Pancreas (tissue), 10 donors: ENCODE data around the gene MRPL9. TPM values are rescaled to one million over a fixed set of nuclear protein-coding genes. Genes with fewer than 3 reads are reported as not detected.
"Not testable (repeated sequence)": the region's sequence is repeated elsewhere in the genome, so short reads cannot be mapped to it uniquely, and the experiment has no call there.

Experiments used
- ATAC-seq, 4 donors: fragments of 200-7000 bp; cut with Tn5 transposase; one replicate each; pipeline versions ENCODE4 v1.8.0 to v1.9.1; 2020; ENCODE audit warnings: mild to moderate bottlenecking in 4 of 4, moderate library complexity in 4 of 4
- DNase-seq, 6 donors: peaks; one replicate each; pipeline ENCODE4 v3.0.0-alpha.2; 2020
- FAIRE-seq: peaks from 2 replicates; lab custom pipeline; 2012; peaks lifted over from hg19 to GRCh38; lab: Jason Lieb, UNC
- H3K27ac ChIP-seq, 4 donors: fragments of 200-600 bp; sonication (generic); 1 replicate in 3 of 4; 2 replicates in 1 of 4; pipeline versions ENCODE4 v1.5.0 to v1.8.0; 2020
- H3K27me3 ChIP-seq, 4 donors: fragments of 200-600 bp; one replicate each; pipeline ENCODE4 v1.8.0; 2021
- H3K36me3 ChIP-seq, 3 donors: fragments of 200-600 bp; sonication (generic) in 1 of 3; one replicate each; pipeline versions ENCODE4 v1.5.0 to v1.8.0; 2020 to 2021
- H3K4me1 ChIP-seq, 3 donors: fragments of 200-600 bp; one replicate each; pipeline ENCODE4 v1.8.0; 2021
- H3K4me3 ChIP-seq, 4 donors: fragments of 200-600 bp; sonication (generic) in 2 of 4; one replicate each; pipeline versions ENCODE4 v1.5.0 to v1.8.0; 2020 to 2021
- H3K9me3 ChIP-seq, 4 donors: fragments of 200-600 bp; one replicate each; pipeline ENCODE4 v1.8.0; 2021
- CTCF ChIP-seq, 4 donors: fragments of 200-600 bp; sonication (generic) in 3 of 4; IDR thresholded peaks; one replicate each; pipeline versions ENCODE4 v1.5.0 to v1.8.0; 2021; ENCODE audit warnings: antibody characterized with exemption in 4 of 4
- WGBS, 2 donors: extraction: QIAGEN DNeasy Blood & Tissue Kit; methylation state at CpG; one replicate each; pipeline ENCODE4 v1.1.7; 2013; 5-methylcytosine and 5-hydroxymethylcytosine counted together
- intact Hi-C, 3 donors: fragments of 100-400 bp; cut with DNase I; formaldehyde crosslinking; loops; one replicate each; pipeline versions ENCODE4 v1.11.1 to v1.14.2; 2022
- polyA plus RNA-seq, 2 donors: library from polyadenylated mRNA; stranded (reverse); fragments of 200-250 nt; gene quantifications; one replicate each; pipeline ENCODE4 v1.2.3, GENCODE V29; 2013
- total RNA-seq, 6 donors: library from RNA; stranded (reverse); fragmentation: NEBNext Ultra II Directional in 4 of 6; extraction: Animal tissue kit (Norgen Biotek cat#: 25700) in 4 of 6; gene quantifications; one replicate each; pipeline versions ENCODE4 v1.2.1 to v1.2.4, GENCODE V29; 2021 to 2023
- donor health status: healthy with polysubstance abuse.
- donor health status: DM: no; HTN: no; CAD: no; lungs with moderate emphysema.
- donor health status: DM: no; HTN: no; CAD: no.
- donor health status: control.
- donor health status: control.
- donor health status: Bipolar disorder and iron deficiency.
- donor health status: DM: yes; HTN: yes; CAD: no.
- donor health status: DM: no; HTN: no; CAD: no.
- donor health status: DM: no; HTN: no; CAD: no.
- donor health status: DM: yes; HTN: yes; CAD: no.

The MRPL9 gene
- total and polyA plus RNA-seq, 8 donors, result 21.8 to 61.9 (median 26.5) TPM

DNA sequence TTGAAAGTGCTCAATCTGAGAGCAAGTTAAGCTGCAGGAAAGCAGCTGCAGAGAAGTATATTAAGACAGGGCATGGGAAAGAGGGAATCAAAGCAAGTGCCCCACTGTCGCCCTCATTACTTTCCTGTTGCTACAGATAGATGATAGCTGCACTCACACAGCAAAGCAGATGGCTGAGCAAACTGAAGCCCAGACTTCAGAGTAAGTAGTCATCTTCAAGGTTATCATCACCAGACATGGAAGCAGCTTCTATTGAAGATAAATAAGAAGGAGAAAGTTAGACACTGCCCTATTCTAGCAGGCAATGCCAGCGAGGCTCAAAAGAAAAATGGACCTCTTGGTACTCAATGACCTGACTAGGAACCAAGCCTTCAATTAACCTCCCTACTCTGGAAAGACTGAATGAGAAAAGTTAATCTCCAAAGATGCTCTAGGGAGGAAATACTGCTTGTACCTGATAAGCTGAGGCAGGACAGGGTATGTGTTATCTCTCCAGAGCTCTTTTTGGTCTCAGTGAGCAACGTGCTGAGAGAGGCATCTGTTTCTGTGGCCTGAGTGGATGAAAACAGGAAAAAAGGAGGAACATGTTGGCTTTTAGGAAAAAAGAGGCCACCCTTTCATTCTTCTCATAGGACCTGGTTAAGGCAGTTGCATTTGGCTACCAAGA is 11.1 kb upstream of the MRPL9 start:
- H3K27ac ChIP-seq, result no peak overlapping the region
- no peaks in the 10 kb centered on the region for H3K9me3 ChIP-seq
- intact Hi-C loops, result loop anchor here in 1 of 3 donors (10.0 kb wide), 1 partner anchor 50 kb away; no protein-coding TSS in a partner anchor
- H3K27me3 ChIP-seq, result no peaks in the 10 kb centered on the region
- DNase-seq, result no peak
- H3K4me3 ChIP-seq, result no peak overlapping the region
- H3K4me1 ChIP-seq, result no peaks in the 10 kb centered on the region
- H3K36me3 ChIP-seq, result no peaks in the 10 kb centered on the region
- no peak for TF ChIP-seq CTCF (IDR thresholded peaks at IDR 0.05)
- ATAC-seq, result no peak
- WGBS, 2 donors, result 67 to 78% methylated on average over 3 of the region's 3 CpGs
- FAIRE-seq, result no peak

DNA sequence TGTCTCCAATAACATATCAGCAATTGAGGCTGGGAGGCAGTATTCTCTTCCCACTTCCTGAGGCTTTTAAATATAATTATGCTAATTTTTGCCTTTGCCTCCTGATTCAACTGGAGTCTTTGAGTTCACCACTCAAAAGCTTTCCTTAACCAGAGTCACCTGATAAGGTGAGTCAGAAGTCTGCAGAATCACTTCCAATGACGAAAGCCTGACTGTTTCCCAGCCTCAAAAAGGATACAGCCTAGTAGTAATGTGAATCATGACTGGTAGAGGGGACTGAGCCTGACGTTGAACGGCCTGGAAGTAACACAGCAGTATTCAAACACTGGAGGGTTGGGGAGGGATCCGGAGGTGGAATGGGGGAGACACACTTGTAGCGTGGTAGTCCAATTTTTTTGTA is 10.4 kb upstream of the MRPL9 start:
- DNase-seq (no peak), FAIRE-seq (no peak), ATAC-seq (peak in 1 of 4 donors; percentile 27)
- Histone ChIP-seq H3K27me3 (no peaks in the 10 kb centered on the region), H3K9me3 (no peaks in the 10 kb centered on the region), H3K4me1 (no peaks in the 10 kb centered on the region), H3K27ac (no peak overlapping the region), H3K36me3 (no peaks in the 10 kb centered on the region), H3K4me3 (no peak overlapping the region)
- WGBS, 2 donors, result 71 to 76% methylated on average over 5 of the region's 5 CpGs
- intact Hi-C loops, result loop anchor here in 1 of 3 donors (10.0 kb wide), 1 partner anchor 51 kb away; no protein-coding TSS in a partner anchor
- TF ChIP-seq CTCF (IDR thresholded peaks at IDR 0.05), result no peak

- H3K9me3 ChIP-seq, ATAC-seq, H3K4me3 ChIP-seq, FAIRE-seq, H3K27me3 ChIP-seq, H3K4me1 ChIP-seq, H3K27ac ChIP-seq, intact Hi-C loops, H3K36me3 ChIP-seq: not testable (repeated sequence)
- peak in 2 of 6 donors; percentile 16 to 70 for DNase-seq
- 88 to 95% methylated on average over 22 to 34 of the region's 34 CpGs for WGBS, 2 donors
Observed at GRCh38 chr1:151769270-151769669, 6.0 kb upstream of the MRPL9 start.

- peak; percentile 22 to 62 (median 52) for ATAC-seq
- H3K27me3 ChIP-seq, H3K36me3 ChIP-seq, H3K9me3 ChIP-seq, H3K4me3 ChIP-seq, intact Hi-C loops, FAIRE-seq: not testable (repeated sequence)
- H3K4me1 ChIP-seq, result peaks cover 0 to 12% (median 4%) of the 10 kb centered on the region in 3 donors
- H3K27ac ChIP-seq, result peak overlapping the region in 2 of 4 donors; percentile 37 to 42
- 18% methylated on average over 2 of the region's 7 CpGs for WGBS, 2 donors
- DNase-seq, result peak in 1 of 6 donors; percentile 42
Observed at GRCh38 chr1:151768351-151769066, 5.2 kb upstream of the MRPL9 start.

DNA sequence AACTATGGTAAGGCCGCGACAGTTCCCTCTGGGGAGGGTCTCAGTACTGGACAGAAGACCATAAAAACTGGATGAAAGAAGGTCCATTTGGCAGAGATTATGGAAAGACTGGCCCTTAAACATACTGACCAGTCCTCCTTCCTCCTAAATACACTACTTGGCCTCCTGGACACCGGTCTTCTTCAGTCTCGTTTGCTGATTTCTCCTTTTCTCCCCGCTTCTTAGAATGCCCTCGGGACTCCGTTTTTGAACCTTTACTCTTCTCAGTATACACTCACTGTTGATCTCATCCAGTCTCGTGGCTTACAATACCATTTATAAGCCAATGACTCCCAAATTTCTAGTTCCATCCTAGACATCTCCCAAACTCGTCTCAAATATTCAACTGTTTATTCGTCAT is 694 bp upstream of the MRPL9 start:
- Histone ChIP-seq H3K36me3 (peaks cover 0 to 14% (median 10%) of the 10 kb centered on the region in 3 donors), H3K4me3 (peak overlapping the region; percentile 42 to 81 (median 67)), H3K4me1 (peaks cover 3 to 16% (median 4%) of the 10 kb centered on the region in 3 donors), H3K9me3 (no peaks in the 10 kb centered on the region), H3K27me3 (no peaks in the 10 kb centered on the region), H3K27ac (peak overlapping the region; percentile 66 to 85 (median 81))
- intact Hi-C loops, result no loop called here
- TF ChIP-seq CTCF (IDR thresholded peaks at IDR 0.05), result no peak
- WGBS, 2 donors, result 39% methylated on average over 10 of the region's 10 CpGs
- FAIRE-seq (no peak), DNase-seq (no peak), ATAC-seq (peak in 2 of 4 donors; percentile 10 to 31)
